HEK293T (cell line): ENCODE data around the gene SZT2.

Experiments used
- CTCF ChIA-PET: fragments of 350-600 bp; formaldehyde crosslinking; extraction: SDS; loops from one replicate; lab custom pipeline; 2021; ENCODE audit warnings: antibody characterized with exemption, inconsistent platforms; lab: Yijun Ruan, JAX
- POLR2A ChIA-PET: fragments of 350-600 bp; formaldehyde crosslinking; extraction: SDS; loops from one replicate; lab custom pipeline; 2020; ENCODE audit warnings: antibody characterized with exemption, inconsistent platforms; lab: Yijun Ruan, JAX
- DNase-seq: peaks from one replicate; pipeline ENCODE4 v3.0.0; 2012; ENCODE audit warnings: mixed read lengths; ENCODE audit errors: extremely low spot score
- ARNT ChIP-seq: fragments of 450-650 bp; IDR thresholded peaks from 2 replicates; pipeline ENCODE4 v1.6.1; 2017; ENCODE audit warnings: mild to moderate bottlenecking
- BHLHE40 ChIP-seq: fragments of 450-650 bp; IDR thresholded peaks from 2 replicates; pipeline ENCODE4 v1.6.1; 2016; ENCODE audit warnings: mild to moderate bottlenecking, moderate library complexity, borderline replicate concordance
- CTBP1 ChIP-seq: fragments of 450-650 bp; IDR thresholded peaks from 2 replicates; pipeline ENCODE4 v1.6.1; 2016; ENCODE audit warnings: borderline replicate concordance
- ELF4 ChIP-seq: fragments of 450-650 bp; IDR thresholded peaks from 2 replicates; pipeline ENCODE4 v1.6.1; 2017; ENCODE audit warnings: antibody characterized with exemption
- FOXA1 ChIP-seq: fragments of 450-650 bp; IDR thresholded peaks from 2 replicates; pipeline ENCODE4 v1.6.1; 2016; ENCODE audit warnings: mild to moderate bottlenecking
- FOXK2 ChIP-seq: fragments of 450-650 bp; IDR thresholded peaks from 2 replicates; pipeline ENCODE4 v1.6.1; 2016; ENCODE audit warnings: mild to moderate bottlenecking
- FOXM1 ChIP-seq: fragments of 450-650 bp; IDR thresholded peaks from 2 replicates; pipeline ENCODE4 v1.6.1; 2017; ENCODE audit warnings: mild to moderate bottlenecking, borderline replicate concordance
- HDGF ChIP-seq: fragments of 450-650 bp; IDR thresholded peaks from 2 replicates; pipeline ENCODE4 v1.6.1; 2017; ENCODE audit warnings: antibody characterized with exemption, borderline replicate concordance
- L3MBTL2 ChIP-seq: fragments of 450-650 bp; conservative IDR thresholded peaks from 2 replicates; pipeline ENCODE4 v1.6.1; 2016; ENCODE audit warnings: mild to moderate bottlenecking
- LEF1 ChIP-seq: fragments of 450-650 bp; IDR thresholded peaks from 2 replicates; pipeline ENCODE4 v1.6.1; 2017; ENCODE audit warnings: mild to moderate bottlenecking, borderline replicate concordance
- NFRKB ChIP-seq: fragments of 450-650 bp; IDR thresholded peaks from 2 replicates; pipeline ENCODE4 v1.6.1; 2016; ENCODE audit warnings: mild to moderate bottlenecking, moderate library complexity
- SP1 ChIP-seq: fragments of 450-650 bp; IDR thresholded peaks from 2 replicates; pipeline ENCODE4 v1.6.1; 2017
- SUZ12 ChIP-seq: fragments of 450-650 bp; IDR thresholded peaks from 2 replicates; pipeline ENCODE4 v1.6.1; 2016; ENCODE audit warnings: mild to moderate bottlenecking
- TARDBP ChIP-seq: fragments of 450-650 bp; IDR thresholded peaks from 2 replicates; pipeline ENCODE4 v1.6.1; 2016
- ZNF384 ChIP-seq: fragments of 450-650 bp; IDR thresholded peaks from 2 replicates; pipeline ENCODE4 v1.6.1; 2016
- TF ChIP-seq, protein P1 (sequence below): fragments of 450-650 bp; IDR thresholded peaks from 2 replicates; pipeline ENCODE4 v1.6.1; 2016

Gene SZT2

DNA sequence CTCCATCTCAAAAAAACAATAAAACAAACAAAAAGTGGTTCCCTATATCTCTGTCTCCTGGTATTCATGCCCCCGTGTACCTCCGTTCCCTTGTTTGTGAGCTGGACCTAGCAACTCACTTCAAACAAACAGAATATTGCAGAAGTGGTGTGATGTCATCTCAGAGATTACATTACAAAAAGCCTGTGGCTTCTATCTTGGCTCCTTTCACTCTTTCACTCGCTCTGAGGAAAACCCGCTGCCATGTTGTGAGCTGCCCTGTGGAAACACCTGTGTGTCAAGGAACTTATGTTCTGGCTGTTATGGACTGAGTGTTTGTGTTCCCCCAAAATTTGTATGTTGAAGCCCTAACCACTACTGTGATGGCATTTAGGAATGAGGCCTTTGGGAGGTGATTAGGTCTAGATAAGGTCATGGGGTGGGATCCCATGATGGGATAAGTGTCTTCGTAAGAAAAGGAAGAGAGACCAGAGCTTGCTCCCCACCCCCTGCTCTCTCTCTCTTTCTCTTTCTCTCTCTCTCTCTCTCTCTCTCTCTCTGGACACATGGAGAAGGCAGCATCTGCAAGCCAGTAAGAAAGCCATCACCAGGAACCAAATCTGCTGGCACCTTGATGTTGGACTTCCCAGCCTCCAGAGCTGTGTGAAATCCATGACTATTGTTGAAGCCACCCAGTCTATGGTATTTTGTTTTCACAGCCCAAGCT is 71.4 kb downstream of the SZT2 start:
- ChIA-PET CTCF (no interaction called here), POLR2A (interaction anchor here (1.0 to 1.5 kb wide), 2 partner anchors 9 to 26 kb away, joined by 3 to 4 read pairs; no protein-coding TSS in a partner anchor)
- DNase-seq = no peak
- no peak for TF ChIP-seq L3MBTL2

DNA sequence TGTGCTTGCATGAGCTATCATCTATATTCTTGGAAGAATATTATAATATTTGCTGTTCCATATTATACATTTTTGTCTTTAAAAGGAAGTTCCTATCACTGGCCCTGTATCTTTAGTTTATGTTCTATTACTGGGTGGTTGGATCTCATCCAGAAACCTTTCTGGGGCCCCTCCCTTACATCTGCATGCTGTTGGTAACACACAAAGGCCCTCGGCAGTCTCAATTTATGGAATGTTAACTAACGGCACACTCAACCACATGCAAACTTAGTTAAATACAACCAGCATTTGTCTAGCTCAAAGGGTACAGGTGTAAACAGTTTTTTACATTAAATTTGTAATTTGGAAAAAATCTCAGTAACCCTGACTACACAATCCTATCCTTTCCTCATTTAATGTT is 73.8 kb downstream of the SZT2 start:
- no peak for DNase-seq
- TF ChIP-seq SP1 = no peak
- TF ChIP-seq BHLHE40 = no peak
- TF ChIP-seq CTBP1 = no peak
- no peak for TF ChIP-seq HDGF
- no peak for TF ChIP-seq ELF4
- TF ChIP-seq NFRKB = no peak
- no peak for TF ChIP-seq SUZ12
- no peak for TF ChIP-seq FOXK2
- no peak for TF ChIP-seq L3MBTL2
- no peak for TF ChIP-seq FOXA1
- TF ChIP-seq, protein P1, sequence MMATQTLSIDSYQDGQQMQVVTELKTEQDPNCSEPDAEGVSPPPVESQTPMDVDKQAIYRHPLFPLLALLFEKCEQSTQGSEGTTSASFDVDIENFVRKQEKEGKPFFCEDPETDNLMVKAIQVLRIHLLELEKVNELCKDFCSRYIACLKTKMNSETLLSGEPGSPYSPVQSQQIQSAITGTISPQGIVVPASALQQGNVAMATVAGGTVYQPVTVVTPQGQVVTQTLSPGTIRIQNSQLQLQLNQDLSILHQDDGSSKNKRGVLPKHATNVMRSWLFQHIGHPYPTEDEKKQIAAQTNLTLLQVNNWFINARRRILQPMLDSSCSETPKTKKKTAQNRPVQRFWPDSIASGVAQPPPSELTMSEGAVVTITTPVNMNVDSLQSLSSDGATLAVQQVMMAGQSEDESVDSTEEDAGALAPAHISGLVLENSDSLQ = no peak
- TF ChIP-seq LEF1 = no peak
- no peak for TF ChIP-seq FOXM1
- POLR2A ChIA-PET = no interaction called here
- CTCF ChIA-PET = no interaction called here

DNA sequence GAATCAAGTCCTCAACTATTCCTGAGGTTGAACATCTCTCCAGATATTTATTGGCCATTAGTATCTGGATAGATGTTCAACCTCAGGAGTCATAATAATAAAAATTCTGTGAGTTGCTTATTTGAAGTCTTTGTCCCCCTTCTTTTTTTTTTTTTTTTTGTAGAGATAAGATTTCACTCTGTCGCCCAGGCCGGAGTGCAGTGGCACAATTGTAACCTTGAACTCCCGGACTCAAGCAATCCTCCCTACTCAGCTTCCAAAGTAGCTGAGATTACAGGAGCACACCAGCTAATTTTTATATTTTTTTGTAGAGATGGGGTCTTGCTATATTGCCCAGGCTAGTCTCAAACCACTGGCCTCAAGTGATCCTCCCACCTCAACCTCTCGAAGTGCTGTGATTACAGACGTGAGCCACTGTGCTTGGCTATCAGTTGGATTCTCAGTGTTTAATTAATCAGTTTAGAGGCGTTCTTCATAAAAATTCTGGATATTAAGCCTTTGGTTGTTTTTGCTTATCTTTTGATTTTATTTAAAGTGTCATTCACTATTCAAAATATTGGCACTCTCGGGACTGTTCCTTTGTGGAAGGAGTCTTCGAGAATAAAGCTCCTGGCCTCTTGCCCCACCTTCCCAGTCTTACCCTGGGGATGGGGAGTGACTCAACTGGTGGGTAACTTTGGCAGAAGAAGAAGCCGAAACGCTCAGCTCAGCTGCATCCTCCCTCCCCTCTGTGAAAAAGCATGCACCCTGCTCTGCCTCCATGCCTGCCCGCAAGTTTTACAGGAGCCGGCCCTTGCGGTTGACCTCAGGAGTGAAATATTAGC is 75.2 kb downstream of the SZT2 start:
- no peak for DNase-seq
- ChIA-PET CTCF (no interaction called here), POLR2A (no interaction called here)
- TF ChIP-seq L3MBTL2 = no peak
- no peak for TF ChIP-seq SUZ12
- no peak for TF ChIP-seq TARDBP
- no peak for TF ChIP-seq ARNT
- TF ChIP-seq, protein P1 = no peak
- no peak for TF ChIP-seq SP1
- TF ChIP-seq LEF1 = no peak
- no peak for TF ChIP-seq ELF4
- TF ChIP-seq FOXA1 = no peak
- TF ChIP-seq ZNF384 = no peak
- no peak for TF ChIP-seq CTBP1
- no peak for TF ChIP-seq BHLHE40
- TF ChIP-seq FOXK2 = no peak
- no peak for TF ChIP-seq FOXM1
- TF ChIP-seq HDGF = no peak
- no peak for TF ChIP-seq NFRKB

DNA sequence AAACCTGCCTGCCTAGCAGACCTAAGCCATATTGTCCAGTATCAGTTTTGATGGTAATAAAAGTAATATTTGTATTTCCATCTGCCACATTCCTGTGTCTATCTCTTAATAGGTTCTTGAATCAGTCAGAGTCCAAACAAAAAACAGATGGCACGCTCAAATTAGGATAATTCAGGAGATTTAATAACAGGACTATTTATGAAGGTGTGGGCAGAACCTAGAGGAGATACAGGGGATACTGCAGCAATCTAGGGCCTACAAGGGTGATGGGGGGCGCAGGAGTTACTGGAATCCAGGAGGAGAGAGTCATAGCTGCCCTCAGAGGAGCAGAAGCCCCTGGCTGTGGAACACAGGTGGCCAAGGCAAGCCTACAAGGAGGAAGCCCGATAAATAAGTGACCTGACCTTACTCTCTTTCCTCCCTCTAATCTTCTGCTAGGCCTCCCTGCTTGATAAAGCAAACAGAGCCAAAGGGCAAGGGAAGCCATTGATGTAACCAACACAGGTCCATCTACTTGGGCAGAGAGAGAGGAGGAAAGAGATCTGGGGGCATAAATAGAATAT is 75.9 kb downstream of the SZT2 start:
- DNase-seq = no peak
- POLR2A ChIA-PET = no interaction called here
- TF ChIP-seq CTBP1 (no peak), ZNF384 (no peak), LEF1 (no peak), TARDBP (no peak), ELF4 (no peak), HDGF (no peak), BHLHE40 (no peak)
- CTCF ChIA-PET = no interaction called here

DNA sequence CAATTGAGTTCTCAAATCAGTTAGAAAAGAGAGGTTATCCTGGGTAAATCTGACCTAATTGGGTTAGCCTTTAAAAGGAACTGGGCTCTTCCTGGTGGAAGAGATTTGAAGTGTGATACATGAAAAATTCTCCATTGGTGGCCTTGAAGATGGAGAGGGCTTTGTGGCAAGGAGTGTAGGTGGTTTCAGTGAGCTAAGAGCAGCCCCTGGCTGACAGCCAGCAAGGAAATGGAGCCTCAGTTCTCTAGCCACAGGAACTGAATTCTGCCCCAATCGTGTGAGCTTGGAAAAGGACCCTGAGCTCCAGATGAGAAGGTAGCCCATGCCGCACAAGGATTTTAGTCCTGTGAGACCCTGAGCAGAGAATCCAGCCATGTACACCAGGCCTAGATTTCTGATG is 76.7 kb downstream of the SZT2 start:
- no peak for TF ChIP-seq HDGF
- TF ChIP-seq CTBP1 = no peak
- no peak for DNase-seq
- POLR2A ChIA-PET = interaction anchor here (1.0 to 3.2 kb wide), 2 partner anchors 13 to 183 kb away, joined by 3 to 15 read pairs; partner anchors contain the start of genes HYI and KDM4A
- CTCF ChIA-PET = no interaction called here

DNA sequence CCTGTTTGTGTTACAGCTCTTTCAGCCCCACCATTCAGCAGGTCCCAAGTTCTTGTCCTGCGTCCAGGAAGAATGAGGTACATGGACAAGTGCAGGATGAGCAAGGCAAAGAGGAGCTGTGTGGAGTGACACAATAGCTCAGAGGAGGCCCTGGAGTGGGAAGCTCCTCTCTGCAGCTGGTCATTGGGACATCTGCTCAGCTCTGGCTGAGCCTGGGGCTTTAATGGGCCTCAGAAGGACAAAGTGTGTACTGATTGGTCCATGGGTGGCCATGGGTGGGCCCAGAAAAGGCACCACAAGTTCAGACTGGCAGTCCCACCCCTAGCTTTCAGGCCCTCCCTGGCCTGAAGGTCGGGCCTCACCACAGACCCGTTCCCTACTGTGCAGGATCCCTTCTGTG is 78.7 kb downstream of the SZT2 start:
- no peak for DNase-seq
- ChIA-PET POLR2A (interaction anchor here (3.2 kb wide), 1 partner anchor 15 kb away, joined by 15 read pairs; the partner anchor contains the start of gene HYI), CTCF (interaction anchor here (0.6 kb wide), 1 partner anchor 164 kb away, joined by 3 read pairs; no protein-coding TSS in a partner anchor)
- TF ChIP-seq ARNT = no peak
- no peak for TF ChIP-seq ZNF384
- TF ChIP-seq FOXM1 = no peak
- TF ChIP-seq ELF4 = no peak
- no peak for TF ChIP-seq HDGF
- TF ChIP-seq SP1 = no peak
- TF ChIP-seq FOXA1 = no peak
